Fibroblast of mammary gland (primary cell): ENCODE results near the gene BRWD1.

ENCODE experiments used
- DNase-seq: peaks from one replicate; pipeline ENCODE4 v3.0.0-alpha.2; 2010; ENCODE audit warnings: low read depth
- H3K4me3 ChIP-seq: 2 replicates; pipeline ENCODE4 v1.5.1; 2011; ENCODE audit warnings: low read depth, mild to moderate bottlenecking, low read length, moderate library complexity; ENCODE audit not compliant: control insufficient read depth
- TF ChIP-seq, protein P1 (sequence below): conservative IDR thresholded peaks from 2 replicates; pipeline ENCODE4 v1.5.1; 2011; ENCODE audit warnings: low read depth, low read length, inconsistent platforms; ENCODE audit not compliant: control insufficient read depth, insufficient read depth

BRWD1 gene

DNA sequence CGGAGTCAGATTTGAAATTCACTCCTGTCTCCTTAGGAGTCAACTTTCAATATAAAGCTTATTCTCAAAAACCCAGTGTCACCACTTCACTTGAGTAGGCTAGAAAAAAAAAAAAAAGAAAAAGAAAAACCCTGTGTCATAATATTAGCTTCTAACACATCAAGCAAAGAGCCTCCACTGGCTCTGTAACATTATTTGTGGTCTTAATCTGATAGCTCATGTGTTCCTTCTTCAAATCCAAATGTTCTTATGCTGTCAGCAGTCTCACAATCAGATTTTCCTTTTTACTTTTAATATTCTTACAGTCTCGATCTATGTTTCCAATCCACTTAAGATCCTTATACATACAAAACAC lies 104.1 kb downstream of the BRWD1 start:
- TF ChIP-seq, protein P1, sequence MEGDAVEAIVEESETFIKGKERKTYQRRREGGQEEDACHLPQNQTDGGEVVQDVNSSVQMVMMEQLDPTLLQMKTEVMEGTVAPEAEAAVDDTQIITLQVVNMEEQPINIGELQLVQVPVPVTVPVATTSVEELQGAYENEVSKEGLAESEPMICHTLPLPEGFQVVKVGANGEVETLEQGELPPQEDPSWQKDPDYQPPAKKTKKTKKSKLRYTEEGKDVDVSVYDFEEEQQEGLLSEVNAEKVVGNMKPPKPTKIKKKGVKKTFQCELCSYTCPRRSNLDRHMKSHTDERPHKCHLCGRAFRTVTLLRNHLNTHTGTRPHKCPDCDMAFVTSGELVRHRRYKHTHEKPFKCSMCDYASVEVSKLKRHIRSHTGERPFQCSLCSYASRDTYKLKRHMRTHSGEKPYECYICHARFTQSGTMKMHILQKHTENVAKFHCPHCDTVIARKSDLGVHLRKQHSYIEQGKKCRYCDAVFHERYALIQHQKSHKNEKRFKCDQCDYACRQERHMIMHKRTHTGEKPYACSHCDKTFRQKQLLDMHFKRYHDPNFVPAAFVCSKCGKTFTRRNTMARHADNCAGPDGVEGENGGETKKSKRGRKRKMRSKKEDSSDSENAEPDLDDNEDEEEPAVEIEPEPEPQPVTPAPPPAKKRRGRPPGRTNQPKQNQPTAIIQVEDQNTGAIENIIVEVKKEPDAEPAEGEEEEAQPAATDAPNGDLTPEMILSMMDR = no peak
- DNase-seq = no peak
- H3K4me3 ChIP-seq = no peak overlapping the region

DNA sequence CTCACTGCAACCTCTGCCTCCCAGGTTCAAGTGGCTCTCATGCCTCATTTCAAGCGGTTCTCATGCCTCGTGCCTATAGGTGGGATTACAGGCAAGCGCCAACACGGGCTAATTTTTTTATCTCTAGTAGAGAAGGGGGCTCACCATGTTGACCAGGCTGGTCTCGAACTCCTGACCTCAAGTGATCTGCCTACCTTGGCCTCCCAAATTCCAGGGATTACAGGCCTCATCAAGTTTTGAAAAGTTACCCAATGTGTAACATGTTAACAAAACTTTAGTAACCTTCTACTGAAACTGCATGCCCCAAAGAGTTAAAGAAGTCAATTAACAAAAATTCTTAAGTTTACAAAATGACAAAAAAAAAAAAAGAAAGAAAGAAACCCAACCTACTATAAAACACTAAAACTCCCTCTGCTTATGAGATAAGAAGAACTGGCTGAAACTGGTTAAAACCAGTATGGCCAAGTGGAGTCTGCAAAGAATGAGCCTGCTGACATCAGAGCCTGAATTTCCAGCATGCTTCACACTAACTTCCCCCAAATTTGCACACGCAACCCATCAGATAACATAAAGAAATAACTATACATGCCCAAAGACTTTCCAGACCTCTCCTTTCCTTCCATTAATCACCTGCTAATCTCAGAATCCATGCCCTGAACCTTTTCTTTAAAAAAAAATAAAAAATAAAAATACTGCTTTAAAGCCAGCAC lies 104.7 kb downstream of the BRWD1 start:
- H3K4me3 ChIP-seq = no peak overlapping the region
- TF ChIP-seq, protein P1 = no peak
- no peak for DNase-seq

DNA sequence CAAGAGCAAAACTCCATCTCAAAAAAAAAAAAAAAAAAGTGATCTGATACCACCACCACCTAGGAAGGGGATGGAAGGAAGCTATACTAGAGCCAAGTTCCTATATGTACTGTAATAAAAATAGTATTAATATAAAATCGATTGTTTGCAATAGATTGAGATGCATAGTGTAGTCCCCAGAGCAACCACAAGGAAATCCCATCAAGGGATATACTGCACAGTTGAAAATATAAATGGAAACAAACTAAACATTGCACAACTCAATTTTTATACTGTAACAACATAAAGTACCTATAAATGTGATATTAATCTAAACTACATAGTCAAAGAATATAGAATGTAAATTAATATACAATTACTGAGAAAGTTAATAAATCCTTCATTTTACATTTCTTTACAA lies 109.3 kb downstream of the BRWD1 start:
- H3K4me3 ChIP-seq = no peak overlapping the region
- TF ChIP-seq, protein P1 = peak; percentile 29
- DNase-seq = no peak

DNA sequence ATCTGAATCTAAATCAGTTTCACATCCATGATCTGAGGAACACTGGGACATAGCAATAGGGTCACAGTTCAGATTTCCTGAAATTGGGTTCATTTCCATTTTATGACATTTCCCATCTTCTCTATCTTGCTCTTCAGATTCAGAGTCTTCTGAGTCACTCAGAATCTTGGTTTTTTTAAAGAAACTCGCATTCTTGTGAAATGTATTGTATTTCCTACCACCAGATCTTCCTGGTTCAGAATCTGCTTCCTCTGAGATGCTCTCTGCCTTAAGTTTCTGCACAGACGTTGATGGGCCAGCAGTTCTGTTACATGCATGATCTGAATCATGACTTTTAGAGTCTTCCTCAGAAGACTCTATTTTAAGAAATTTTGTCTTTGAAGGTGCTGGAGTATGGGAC lies 114.6 kb downstream of the BRWD1 start:
- TF ChIP-seq, protein P1 = no peak

DNA sequence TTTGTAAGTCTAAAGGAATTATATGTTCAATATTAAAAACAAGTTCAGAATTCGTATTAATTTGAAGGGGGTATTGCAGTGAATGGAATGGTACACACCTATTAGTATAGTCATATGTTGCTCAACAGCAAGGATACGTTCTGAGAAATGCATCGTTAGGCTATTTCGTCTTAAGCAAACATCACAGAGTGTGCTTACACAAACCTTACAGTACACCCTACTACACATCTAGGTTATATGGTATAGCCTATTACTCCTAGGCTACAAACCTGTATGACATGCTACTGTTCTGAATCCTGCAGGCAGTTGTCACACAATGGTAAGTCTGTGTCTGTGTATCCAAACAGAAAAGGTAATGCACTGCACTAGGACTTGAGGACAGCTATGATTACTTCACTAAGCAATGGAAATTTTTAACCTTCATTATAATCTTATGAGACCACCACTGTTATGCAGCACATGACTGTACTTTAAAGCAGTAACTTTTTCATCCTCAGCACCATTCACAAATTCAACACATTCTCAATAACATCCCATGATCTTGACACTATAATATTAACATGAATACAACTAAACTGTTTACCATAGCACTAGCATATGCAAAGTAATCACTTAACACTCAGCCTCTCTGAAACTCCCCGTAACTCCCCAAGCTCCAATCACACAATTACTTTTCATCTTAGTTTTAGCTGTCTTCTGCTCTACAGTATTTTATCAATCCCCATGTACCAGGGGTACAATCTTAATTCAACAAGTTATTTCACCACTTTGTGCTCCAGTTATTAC lies 115.8 kb downstream of the BRWD1 start:
- DNase-seq = no peak
- H3K4me3 ChIP-seq = no peak overlapping the region
- TF ChIP-seq, protein P1 = no peak

More for the DNA sequence above, 114.6 kb downstream of the BRWD1 start:
- no peak overlapping the region for H3K4me3 ChIP-seq
- DNase-seq = no peak

DNA sequence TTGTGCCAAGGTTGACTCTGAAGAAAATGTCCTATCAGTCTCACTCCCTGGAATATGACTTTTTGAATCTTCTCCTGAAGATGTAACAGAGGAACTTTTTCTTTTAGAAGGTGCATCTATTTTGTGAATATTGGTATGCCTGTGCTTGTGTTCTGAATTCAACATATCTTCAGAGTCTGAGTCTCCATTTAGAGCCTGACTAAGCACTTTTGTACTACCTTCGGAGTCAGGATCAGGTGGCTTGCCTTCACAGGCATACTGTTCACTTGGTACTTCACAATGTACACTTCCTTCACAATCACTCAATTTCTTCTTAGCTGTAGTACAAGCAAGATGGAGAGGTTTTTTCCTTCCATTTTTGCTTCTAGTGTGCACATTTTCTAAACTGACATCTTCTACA lies 116.6 kb downstream of the BRWD1 start:
- no peak for DNase-seq
- TF ChIP-seq, protein P1 = no peak
- no peak overlapping the region for H3K4me3 ChIP-seq
